ENCODE measurements around the gene DIS3L2. TPM values are rescaled to one million over a fixed set of nuclear protein-coding genes. Genes with fewer than 3 reads are reported as not detected.

The DIS3L2 gene
- total and polyA plus RNA-seq, 4 donors, result 10.6 to 40.0 (median 21.8) TPM

DNA sequence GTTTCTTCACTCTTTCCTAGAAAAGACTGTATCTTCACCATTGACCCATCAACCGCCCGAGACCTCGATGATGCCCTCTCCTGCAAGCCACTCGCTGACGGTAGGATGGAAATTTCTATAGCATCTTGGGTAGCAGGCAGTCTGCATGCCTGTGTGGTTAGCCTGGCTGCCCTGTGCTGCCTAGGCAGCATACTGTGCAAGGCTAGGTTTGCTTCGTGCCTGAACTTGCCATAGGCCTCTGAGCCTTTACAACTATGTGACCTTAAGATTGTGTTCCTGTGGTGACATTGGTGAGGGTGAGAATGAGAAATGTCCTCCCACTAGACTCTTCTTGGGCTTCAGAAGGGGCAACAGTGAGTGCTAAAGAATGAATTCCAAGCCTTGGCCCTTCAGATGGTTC is 248.8 kb downstream of the DIS3L2 start:
- no peaks in the 10 kb centered on the region for H3K27me3 ChIP-seq (ENCODE audit: control insufficient read depth in 1 of 2, insufficient read depth in 2 of 2, low read length in 1 of 2)
- H3K4me3 ChIP-seq (ENCODE audit: low read length in 2 of 2), result no peak overlapping the region
- no peak overlapping the region for H3K27ac ChIP-seq (ENCODE audit: low read depth in 1 of 2, low read length in 2 of 2)
- peaks cover 0 to 4% of the 10 kb centered on the region in 2 donors for H3K4me1 ChIP-seq (ENCODE audit: control insufficient read depth in 1 of 2, insufficient read depth in 2 of 2, low read length in 2 of 2)
- no peak for DNase-seq
- intact Hi-C loops (cut with DNase I), result no loop called here
- no peaks in the 10 kb centered on the region for H3K9me3 ChIP-seq (ENCODE audit: control insufficient read depth, low read length)
- H3K36me3 ChIP-seq (ENCODE audit: control insufficient read depth in 1 of 2, insufficient read depth in 2 of 2, low read length in 1 of 2), result peaks cover 0 to 7% of the 10 kb centered on the region in 2 donors
- no peak for ATAC-seq (ENCODE audit: low FRiP score)
- 97 to 98% methylated on average over 6 of the region's 6 CpGs for WGBS, 2 donors

DNA sequence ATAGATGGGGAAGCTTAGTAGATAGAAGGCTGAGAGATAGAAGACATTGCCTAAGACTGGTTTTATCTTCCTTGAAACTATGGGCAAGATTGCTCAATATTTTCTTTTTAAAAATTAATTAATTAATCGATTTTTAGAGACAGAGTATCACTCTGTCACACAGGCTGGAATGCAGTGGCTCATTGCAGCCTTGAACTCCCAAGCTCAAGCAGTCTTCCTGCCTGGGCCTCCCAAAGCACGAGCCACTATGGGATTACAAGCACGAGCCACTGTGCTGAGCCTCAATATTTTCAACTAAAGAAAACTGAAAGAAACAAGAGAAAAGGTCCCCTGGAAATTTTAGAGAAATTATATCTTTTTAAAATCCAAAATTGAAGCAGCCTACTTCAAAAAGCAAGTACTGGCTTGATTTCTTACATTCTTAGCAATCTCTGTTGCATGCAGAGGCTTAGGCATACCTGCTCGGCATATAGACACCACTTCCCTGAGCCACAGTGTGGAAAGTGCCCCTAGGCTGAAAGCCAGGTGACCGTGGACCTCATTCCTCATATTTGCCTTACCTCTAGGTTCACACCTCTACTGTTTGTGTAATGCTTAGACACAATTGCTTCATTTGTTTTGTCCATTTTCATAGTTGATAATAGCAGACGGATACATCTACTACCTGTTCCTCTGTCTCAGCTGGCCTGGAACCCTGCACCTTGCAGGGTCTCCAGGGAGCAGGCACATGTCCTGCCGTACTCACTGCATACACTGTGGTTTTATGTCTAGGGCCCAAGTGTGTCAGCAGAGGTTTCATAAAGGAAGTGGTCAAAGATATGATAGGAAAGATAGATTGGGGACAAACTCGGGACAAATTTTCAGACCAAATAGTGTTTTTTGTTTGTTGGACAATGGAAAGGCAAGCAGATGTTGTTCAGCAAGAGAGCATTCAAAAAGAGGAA is 250.5 kb downstream of the DIS3L2 start:
- peaks cover 0 to 4% of the 10 kb centered on the region in 2 donors for H3K4me1 ChIP-seq (ENCODE audit: control insufficient read depth in 1 of 2, insufficient read depth in 2 of 2, low read length in 2 of 2)

DNA sequence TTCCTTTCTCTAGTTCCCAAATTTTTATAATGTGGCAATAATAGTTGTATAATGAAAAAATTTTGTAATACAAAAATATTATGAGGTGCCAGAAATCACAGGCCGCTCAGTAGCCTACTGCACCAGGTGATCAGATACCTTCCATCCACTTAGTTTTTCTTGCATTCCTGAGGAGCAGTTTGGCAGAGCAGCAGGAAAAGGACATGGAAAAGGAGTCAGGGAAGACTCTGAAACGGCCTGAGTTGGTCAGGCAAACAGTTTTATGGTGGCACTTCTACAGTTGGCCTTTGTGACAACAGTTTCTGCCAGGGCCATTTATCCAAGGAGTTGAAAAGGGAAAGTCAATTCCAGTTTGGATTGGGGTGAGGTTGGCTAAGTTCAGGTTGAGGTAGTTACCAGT is 251.7 kb downstream of the DIS3L2 start:
- no peaks in the 10 kb centered on the region for H3K9me3 ChIP-seq (ENCODE audit: control insufficient read depth, low read length)
- 48 to 59% methylated on average over 2 of the region's 2 CpGs for WGBS, 2 donors

More for the DNA sequence above, 250.5 kb downstream of the DIS3L2 start:
- no peak for ATAC-seq (ENCODE audit: low FRiP score)
- Histone ChIP-seq H3K4me3 (ENCODE audit: low read length in 2 of 2) (no peak overlapping the region), H3K27ac (ENCODE audit: low read depth in 1 of 2, low read length in 2 of 2) (no peak overlapping the region), H3K27me3 (ENCODE audit: control insufficient read depth in 1 of 2, insufficient read depth in 2 of 2, low read length in 1 of 2) (no peaks in the 10 kb centered on the region), H3K9me3 (ENCODE audit: control insufficient read depth, low read length) (no peaks in the 10 kb centered on the region), H3K36me3 (ENCODE audit: control insufficient read depth in 1 of 2, insufficient read depth in 2 of 2, low read length in 1 of 2) (peaks cover 0 to 7% of the 10 kb centered on the region in 2 donors)
- WGBS, 2 donors, result 95% methylated on average over 8 of the region's 8 CpGs
- DNase-seq, result no peak
- intact Hi-C loops (cut with DNase I), result no loop called here

DNA sequence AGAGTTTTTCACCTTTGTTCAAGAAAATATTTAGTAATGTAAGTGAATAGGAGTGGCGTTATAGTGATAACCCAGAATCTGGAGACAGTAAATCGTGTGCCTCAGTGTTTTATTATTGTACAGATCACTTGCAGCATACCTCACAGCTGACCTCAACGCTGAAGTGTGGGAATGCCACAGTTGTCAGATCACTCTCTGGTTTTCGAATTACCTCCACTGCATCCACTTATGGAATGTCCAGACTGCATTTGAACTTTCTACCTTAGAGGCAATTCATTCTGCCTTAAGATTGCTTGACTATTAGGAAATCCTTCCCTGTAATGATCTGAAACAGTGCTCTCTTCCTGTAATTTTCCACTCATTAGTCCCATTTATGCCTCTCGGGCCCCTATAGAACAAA is 252.5 kb downstream of the DIS3L2 start:
- WGBS, 2 donors, result 78 to 81% methylated on average over 5 of the region's 5 CpGs
- Histone ChIP-seq H3K9me3 (ENCODE audit: control insufficient read depth, low read length) (no peaks in the 10 kb centered on the region), H3K4me3 (ENCODE audit: low read length in 2 of 2) (no peak overlapping the region), H3K36me3 (ENCODE audit: control insufficient read depth in 1 of 2, insufficient read depth in 2 of 2, low read length in 1 of 2) (peaks cover 0 to 7% of the 10 kb centered on the region in 2 donors), H3K27me3 (ENCODE audit: control insufficient read depth in 1 of 2, insufficient read depth in 2 of 2, low read length in 1 of 2) (no peaks in the 10 kb centered on the region), H3K27ac (ENCODE audit: low read depth in 1 of 2, low read length in 2 of 2) (no peak overlapping the region), H3K4me1 (ENCODE audit: control insufficient read depth in 1 of 2, insufficient read depth in 2 of 2, low read length in 2 of 2) (peaks cover 0 to 4% of the 10 kb centered on the region in 2 donors)
- intact Hi-C loops (cut with DNase I), result no loop called here
- no peak for DNase-seq
- no peak for ATAC-seq (ENCODE audit: low FRiP score)

More for the DNA sequence above, 251.7 kb downstream of the DIS3L2 start:
- intact Hi-C loops (cut with DNase I), result no loop called here
- H3K4me3 ChIP-seq (ENCODE audit: low read length in 2 of 2), result no peak overlapping the region
- ATAC-seq (ENCODE audit: low FRiP score) (no peak), DNase-seq (no peak)
- H3K27ac ChIP-seq (ENCODE audit: low read depth in 1 of 2, low read length in 2 of 2), result no peak overlapping the region
- H3K36me3 ChIP-seq (ENCODE audit: control insufficient read depth in 1 of 2, insufficient read depth in 2 of 2, low read length in 1 of 2), result peaks cover 0 to 7% of the 10 kb centered on the region in 2 donors
- H3K4me1 ChIP-seq (ENCODE audit: control insufficient read depth in 1 of 2, insufficient read depth in 2 of 2, low read length in 2 of 2), result peaks cover 0 to 4% of the 10 kb centered on the region in 2 donors
- no peaks in the 10 kb centered on the region for H3K27me3 ChIP-seq (ENCODE audit: control insufficient read depth in 1 of 2, insufficient read depth in 2 of 2, low read length in 1 of 2)

DNA sequence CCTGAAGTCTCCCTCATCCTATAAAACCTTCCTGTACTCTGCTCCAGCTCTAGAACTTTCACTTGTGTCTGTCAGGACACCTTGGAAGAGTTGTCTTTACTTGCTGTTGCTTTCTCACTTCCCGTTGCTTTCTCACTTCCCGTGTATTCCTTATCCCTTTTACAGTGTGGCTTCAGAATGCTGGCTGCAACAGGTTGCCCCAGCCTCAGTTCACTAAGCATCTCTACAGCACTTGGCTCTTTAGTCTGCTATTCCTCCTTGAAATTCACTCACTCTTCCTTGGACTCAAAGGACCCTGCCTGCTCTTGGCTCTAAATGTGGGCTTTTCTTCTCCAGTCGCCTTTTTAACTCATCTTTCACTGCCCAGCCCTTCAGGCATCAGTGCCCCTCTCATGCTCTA is 254.5 kb downstream of the DIS3L2 start:
- Histone ChIP-seq H3K27me3 (ENCODE audit: control insufficient read depth in 1 of 2, insufficient read depth in 2 of 2, low read length in 1 of 2) (no peaks in the 10 kb centered on the region), H3K27ac (ENCODE audit: low read depth in 1 of 2, low read length in 2 of 2) (no peak overlapping the region), H3K4me1 (ENCODE audit: control insufficient read depth in 1 of 2, insufficient read depth in 2 of 2, low read length in 2 of 2) (peaks cover 0 to 4% of the 10 kb centered on the region in 2 donors), H3K9me3 (ENCODE audit: control insufficient read depth, low read length) (no peaks in the 10 kb centered on the region), H3K4me3 (ENCODE audit: low read length in 2 of 2) (no peak overlapping the region), H3K36me3 (ENCODE audit: control insufficient read depth in 1 of 2, insufficient read depth in 2 of 2, low read length in 1 of 2) (peaks cover 0 to 4% of the 10 kb centered on the region in 2 donors)
- no peak for ATAC-seq (ENCODE audit: low FRiP score)
- 87 to 88% methylated on average over 3 of the region's 3 CpGs for WGBS, 2 donors
- intact Hi-C loops (cut with DNase I), result no loop called here
- DNase-seq, result no peak

DNA sequence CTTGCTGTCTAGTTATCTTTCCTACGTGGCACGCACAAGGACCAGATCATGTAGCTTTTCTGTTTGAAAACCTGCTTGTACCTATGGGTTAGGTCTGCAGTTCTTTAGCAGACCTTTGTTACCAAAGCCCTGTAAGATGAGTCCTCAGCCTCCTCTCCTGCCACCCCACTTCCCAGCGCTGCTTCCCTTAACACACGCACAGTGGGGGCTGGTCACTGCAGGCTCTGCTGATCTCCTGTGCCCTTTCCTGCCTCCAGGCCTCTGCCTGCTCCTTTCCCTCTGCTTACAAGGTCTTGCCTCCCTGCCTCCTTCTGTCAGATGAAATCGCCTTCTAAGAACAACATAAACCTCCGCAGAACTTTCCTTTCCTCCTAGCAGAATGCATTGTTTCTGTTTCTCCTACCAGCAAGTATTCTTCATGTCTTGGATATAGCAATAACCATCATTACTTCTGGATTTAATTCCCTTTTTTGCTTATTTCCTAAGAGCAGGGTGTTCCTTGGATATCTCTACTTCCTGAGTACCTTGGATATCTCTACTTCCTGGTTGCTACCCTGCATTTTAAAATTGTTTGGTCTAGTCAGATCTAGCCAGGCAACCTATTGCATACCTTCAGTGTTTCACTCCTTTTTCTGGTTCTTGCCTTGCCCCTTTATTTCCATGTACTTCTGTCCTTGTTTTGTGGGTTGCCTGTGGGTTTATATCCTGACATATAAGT is 257.4 kb downstream of the DIS3L2 start:
- Histone ChIP-seq H3K27ac (ENCODE audit: low read depth in 1 of 2, low read length in 2 of 2) (no peak overlapping the region), H3K27me3 (ENCODE audit: control insufficient read depth in 1 of 2, insufficient read depth in 2 of 2, low read length in 1 of 2) (no peaks in the 10 kb centered on the region), H3K36me3 (ENCODE audit: control insufficient read depth in 1 of 2, insufficient read depth in 2 of 2, low read length in 1 of 2) (peaks cover 0 to 2% of the 10 kb centered on the region in 2 donors), H3K4me3 (ENCODE audit: low read length in 2 of 2) (no peak overlapping the region), H3K4me1 (ENCODE audit: control insufficient read depth in 1 of 2, insufficient read depth in 2 of 2, low read length in 2 of 2) (no peaks in the 10 kb centered on the region), H3K9me3 (ENCODE audit: control insufficient read depth, low read length) (no peaks in the 10 kb centered on the region)
- intact Hi-C loops (cut with DNase I), result no loop called here
- DNase-seq (no peak), ATAC-seq (ENCODE audit: low FRiP score) (no peak)
- 90 to 92% methylated on average over 6 of the region's 6 CpGs for WGBS, 2 donors

DNA sequence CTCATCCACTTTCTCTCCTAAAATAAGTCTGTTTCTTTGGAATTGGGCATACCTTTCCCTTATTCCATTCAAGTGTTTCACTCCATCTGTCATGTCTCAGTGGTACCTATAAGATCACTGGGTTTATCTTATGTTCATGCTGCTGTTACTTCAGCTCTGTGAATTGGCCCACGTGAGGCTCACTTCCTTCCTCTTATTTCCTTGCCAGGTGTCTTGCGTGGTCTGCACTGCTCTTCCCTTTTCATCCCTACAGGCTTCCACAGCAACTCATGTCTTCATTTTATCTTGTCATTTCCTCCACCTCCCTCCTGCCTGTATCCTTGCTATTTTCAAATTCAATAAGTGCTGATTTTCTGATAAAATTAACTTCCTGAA is 258.0 kb downstream of the DIS3L2 start:
- Histone ChIP-seq H3K27me3 (ENCODE audit: control insufficient read depth in 1 of 2, insufficient read depth in 2 of 2, low read length in 1 of 2) (no peaks in the 10 kb centered on the region), H3K4me3 (ENCODE audit: low read length in 2 of 2) (no peak overlapping the region), H3K27ac (ENCODE audit: low read depth in 1 of 2, low read length in 2 of 2) (no peak overlapping the region), H3K36me3 (ENCODE audit: control insufficient read depth in 1 of 2, insufficient read depth in 2 of 2, low read length in 1 of 2) (peaks cover 0 to 2% of the 10 kb centered on the region in 2 donors), H3K9me3 (ENCODE audit: control insufficient read depth, low read length) (no peaks in the 10 kb centered on the region), H3K4me1 (ENCODE audit: control insufficient read depth in 1 of 2, insufficient read depth in 2 of 2, low read length in 2 of 2) (no peaks in the 10 kb centered on the region)
- WGBS, 2 donors, result 81 to 87% methylated on average over 2 of the region's 2 CpGs
- ATAC-seq (ENCODE audit: low FRiP score) (no peak), DNase-seq (no peak)
- intact Hi-C loops (cut with DNase I), result no loop called here

DNA sequence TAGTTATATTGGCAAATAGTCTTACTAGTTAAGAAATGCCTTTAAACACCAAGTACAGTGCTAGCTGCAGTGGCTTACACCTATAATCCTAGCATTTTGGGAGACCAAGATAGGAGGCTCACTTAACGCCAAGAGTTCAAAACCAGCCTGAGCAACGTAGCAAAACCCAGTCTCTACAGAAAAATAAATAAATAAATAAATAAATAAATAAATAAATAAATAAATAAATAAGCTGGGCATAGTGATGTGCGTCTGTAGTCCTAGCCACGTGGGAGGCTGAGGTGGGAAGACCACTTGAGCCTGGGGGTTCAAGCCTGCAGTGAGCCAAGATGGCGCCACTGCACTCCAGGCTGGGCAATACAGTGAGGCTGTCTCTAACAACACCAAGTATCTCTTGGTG is 258.4 kb downstream of the DIS3L2 start:
- no peak for ATAC-seq (ENCODE audit: low FRiP score)
- no peaks in the 10 kb centered on the region for H3K4me1 ChIP-seq (ENCODE audit: control insufficient read depth in 1 of 2, insufficient read depth in 2 of 2, low read length in 2 of 2)
- H3K9me3 ChIP-seq (ENCODE audit: control insufficient read depth, low read length), result no peaks in the 10 kb centered on the region
- 96 to 99% methylated on average over 5 of the region's 5 CpGs for WGBS, 2 donors
- no peak overlapping the region for H3K27ac ChIP-seq (ENCODE audit: low read depth in 1 of 2, low read length in 2 of 2)
- no peak for DNase-seq
- intact Hi-C loops (cut with DNase I), result no loop called here
- H3K36me3 ChIP-seq (ENCODE audit: control insufficient read depth in 1 of 2, insufficient read depth in 2 of 2, low read length in 1 of 2), result peaks cover 0 to 3% of the 10 kb centered on the region in 2 donors
- H3K4me3 ChIP-seq (ENCODE audit: low read length in 2 of 2), result no peak overlapping the region
- no peaks in the 10 kb centered on the region for H3K27me3 ChIP-seq (ENCODE audit: control insufficient read depth in 1 of 2, insufficient read depth in 2 of 2, low read length in 1 of 2)

All from aorta (tissue), 5 donors.